Measurements from ENCODE around the gene ABCD4.

DNA sequence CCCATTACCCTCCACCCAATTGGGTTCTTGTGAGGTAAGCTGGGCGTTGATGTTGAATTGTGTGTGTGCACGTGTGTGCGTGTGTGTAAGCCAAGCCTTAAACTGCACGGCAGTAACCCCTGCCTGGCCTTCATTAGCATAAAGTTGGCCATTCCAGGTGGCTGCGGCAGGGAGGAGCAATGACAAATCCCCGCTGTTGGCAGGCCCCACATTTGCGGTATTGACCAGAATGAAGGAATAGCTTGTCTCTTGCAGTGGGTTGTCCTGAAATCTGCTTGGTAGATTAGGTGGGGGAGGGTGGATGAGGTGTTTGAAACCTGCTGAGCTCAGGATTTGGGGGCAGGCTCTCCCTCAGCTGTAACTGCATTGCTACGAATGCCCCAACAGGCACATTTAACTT lies 56.2 kb downstream of the ABCD4 start:
- TF ChIP-seq EZH2 (IDR thresholded peaks at IDR 0.05; ENCODE audit: borderline replicate concordance, low read length) = no peak
- TF ChIP-seq, protein P1, sequence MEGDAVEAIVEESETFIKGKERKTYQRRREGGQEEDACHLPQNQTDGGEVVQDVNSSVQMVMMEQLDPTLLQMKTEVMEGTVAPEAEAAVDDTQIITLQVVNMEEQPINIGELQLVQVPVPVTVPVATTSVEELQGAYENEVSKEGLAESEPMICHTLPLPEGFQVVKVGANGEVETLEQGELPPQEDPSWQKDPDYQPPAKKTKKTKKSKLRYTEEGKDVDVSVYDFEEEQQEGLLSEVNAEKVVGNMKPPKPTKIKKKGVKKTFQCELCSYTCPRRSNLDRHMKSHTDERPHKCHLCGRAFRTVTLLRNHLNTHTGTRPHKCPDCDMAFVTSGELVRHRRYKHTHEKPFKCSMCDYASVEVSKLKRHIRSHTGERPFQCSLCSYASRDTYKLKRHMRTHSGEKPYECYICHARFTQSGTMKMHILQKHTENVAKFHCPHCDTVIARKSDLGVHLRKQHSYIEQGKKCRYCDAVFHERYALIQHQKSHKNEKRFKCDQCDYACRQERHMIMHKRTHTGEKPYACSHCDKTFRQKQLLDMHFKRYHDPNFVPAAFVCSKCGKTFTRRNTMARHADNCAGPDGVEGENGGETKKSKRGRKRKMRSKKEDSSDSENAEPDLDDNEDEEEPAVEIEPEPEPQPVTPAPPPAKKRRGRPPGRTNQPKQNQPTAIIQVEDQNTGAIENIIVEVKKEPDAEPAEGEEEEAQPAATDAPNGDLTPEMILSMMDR (conservative IDR thresholded peaks at IDR 0.05 in 1 of 2, IDR thresholded peaks at IDR 0.05 in 1 of 2; ENCODE audit: extremely low read depth in 1 of 2, insufficient read depth in 1 of 2, low read depth in 1 of 2, low read length in 2 of 2) = no peak

All from mammary epithelial cell (primary cell).